Activated CD8-positive, alpha-beta memory T cell treated with anti-CD3 and anti-CD28 coated beads, Interleukin-2, amount 50 U/mL, for 48 hours (primary cell): Measurements from ENCODE around the gene TSPAN19.
"Not testable (repeated sequence)": the region's sequence is repeated elsewhere in the genome, so short reads cannot be mapped to it uniquely, and the experiment has no call there.

Experiments used
- DNase-seq: peaks from one replicate; pipeline ENCODE4 v3.0.0-alpha.2; 2020

TSPAN19 gene

GRCh38 chr12:85036234-85036707, at the start of gene TSPAN19, which contains the start of gene LRRIQ1:
Gene TSPAN19, minus strand, starts transcription at chr12:85036277. Its CDS starts 6,331 bp downstream, at chr12:85029946.
Gene LRRIQ1, plus strand, starts transcription at chr12:85036351. Its CDS starts 1,826 bp downstream, at chr12:85038177.
- peak; percentile 54 for DNase-seq

DNA sequence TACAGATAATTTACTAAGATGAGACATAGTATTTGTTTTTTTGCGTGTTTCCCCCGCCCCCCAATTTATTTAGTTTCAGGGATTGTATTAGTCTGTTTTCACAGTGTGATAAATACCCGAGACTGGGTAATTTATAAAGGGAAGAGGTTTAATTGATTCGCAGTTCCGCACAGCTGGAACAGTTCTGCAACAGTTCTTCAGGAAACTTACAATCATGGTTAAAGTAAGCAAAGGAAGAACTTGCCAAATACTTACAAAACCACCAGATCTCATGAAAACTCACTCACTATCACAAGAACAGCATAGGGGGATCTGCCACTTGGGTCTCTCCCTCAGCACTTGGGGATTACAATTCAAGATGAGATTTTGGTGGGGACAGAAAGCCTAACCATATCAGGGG, 49.0 kb upstream of the TSPAN19 start:
- no peak for DNase-seq

- DNase-seq, result no peak
Measured at GRCh38 chr12:85076688-85077430, 40.8 kb upstream of the TSPAN19 start.

- DNase-seq, result no peak
Measured at GRCh38 chr12:85072826-85073225, 36.7 kb upstream of the TSPAN19 start.

GRCh38 chr12:85065837-85066482, 29.9 kb upstream of the TSPAN19 start:
- no peak for DNase-seq

DNA sequence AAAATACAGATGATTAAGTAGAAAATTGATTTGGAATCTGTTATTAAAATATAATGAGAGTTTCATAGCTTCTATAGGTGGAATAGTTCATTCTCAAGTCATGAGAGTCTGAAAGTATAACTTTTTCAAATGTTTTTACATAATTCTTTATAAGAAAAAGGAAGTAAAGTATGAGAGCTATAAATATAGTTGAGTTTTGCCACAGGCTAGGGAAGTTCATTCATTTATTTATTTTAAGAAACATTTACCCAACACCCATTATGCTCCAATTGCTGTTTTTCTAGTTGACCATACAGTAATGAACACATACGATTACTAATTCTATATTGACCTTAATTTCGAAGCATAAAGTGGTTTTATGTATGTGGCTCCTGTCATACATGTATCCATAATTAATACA, 24.8 kb upstream of the TSPAN19 start:
- DNase-seq, result no peak

DNA sequence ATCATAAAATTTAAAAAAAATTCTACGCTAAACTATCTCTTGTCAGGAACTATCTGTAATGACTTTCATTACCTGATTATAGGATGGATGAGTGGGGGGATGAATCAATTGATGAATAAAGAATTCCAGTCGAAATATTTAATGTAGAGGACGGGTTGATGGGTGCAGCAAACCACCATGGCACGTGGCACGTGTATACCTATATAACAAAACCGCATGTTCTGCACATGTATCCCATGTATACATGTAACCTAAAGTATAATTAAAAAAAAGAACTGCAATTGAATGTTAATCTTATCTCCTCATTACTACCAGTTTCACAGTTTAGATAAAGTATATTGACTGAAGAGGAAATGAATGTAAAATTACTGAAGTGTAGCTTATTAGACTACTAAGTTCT, 23.5 kb upstream of the TSPAN19 start:
- no peak for DNase-seq

DNA sequence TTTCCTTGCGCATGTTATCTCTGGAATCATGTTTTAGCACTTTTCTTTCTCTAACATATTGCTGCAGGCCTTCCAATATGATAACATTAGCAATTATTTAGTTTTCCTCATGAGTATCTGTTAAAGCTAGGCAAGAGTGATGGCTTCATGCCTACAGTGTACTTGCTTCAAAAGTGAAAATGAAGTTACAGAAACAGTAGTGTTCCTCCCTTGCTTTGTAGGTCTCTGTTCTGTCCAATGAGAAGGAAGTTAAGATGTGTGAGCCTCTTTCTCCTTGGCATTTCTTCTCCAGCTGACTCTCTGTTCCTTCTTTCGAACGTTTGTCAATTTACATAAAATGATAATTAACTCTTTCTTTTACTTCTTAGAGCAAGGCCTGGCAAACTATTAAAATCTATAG, 22.3 kb upstream of the TSPAN19 start:
- DNase-seq, result no peak

GRCh38 chr12:85057370-85057963, 21.4 kb upstream of the TSPAN19 start:
- DNase-seq, result no peak

DNA sequence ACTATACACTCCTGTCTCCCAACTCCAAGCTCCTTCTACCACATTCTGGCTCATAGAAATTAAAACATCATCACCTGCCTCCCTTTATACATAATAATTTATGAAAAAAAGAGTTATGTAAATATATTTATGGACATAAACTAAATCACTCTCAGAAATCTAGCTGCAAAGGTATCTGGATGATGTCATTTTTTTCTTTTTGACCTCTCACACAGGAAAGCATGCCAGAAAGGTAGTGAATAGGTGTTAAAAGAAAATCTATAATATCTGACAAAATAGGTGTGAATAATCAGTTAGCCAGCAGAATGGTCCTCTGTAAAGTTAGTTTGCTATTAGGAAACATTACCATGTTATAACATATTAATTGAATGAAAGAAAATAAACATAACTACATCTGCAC, 7.8 kb upstream of the TSPAN19 start:
- no peak for DNase-seq

GRCh38 chr12:85041395-85041794, 5.3 kb upstream of the TSPAN19 start:
- DNase-seq, result no peak

DNA sequence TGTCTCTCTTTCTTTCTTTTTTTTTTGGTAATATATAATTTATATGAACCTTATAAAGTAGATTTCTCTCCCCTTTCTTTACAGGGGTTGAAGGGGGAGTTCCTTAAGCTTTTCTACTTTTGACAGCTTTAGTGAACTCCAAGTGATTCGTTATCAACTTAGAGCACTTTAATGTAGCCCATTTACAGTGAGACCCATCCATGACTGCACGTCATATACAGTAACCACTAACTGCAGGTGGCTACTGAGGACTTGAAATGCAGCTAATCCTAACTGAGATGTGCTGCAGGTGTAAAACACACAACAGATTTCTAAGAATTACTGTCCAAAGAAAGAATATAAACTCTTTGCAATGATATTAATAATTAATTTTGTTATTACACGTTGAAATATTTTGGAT, 656 bp upstream of the TSPAN19 start:
- DNase-seq, result no peak

DNA sequence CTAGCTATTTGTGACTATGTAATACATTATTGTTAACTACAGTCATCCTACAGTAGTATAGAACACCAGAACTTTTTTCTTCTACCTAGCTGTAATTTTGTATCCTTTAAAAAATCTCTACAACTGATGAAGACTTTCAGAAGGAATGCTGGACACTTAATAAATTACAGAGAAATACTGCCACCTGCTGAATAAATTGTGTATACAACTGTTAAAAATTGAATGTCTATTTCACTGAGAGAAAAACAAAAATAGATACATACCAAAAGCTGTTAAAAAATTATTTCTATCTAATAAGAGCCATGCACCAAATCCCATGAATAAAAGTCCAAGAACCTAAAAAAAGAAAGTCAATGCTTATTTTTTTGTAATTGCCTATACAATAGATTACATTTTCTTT, 6.6 kb downstream of the TSPAN19 start:
- DNase-seq, result no peak

GRCh38 chr12:85018098-85018497, 18.0 kb downstream of the TSPAN19 start:
- no peak for DNase-seq

DNA sequence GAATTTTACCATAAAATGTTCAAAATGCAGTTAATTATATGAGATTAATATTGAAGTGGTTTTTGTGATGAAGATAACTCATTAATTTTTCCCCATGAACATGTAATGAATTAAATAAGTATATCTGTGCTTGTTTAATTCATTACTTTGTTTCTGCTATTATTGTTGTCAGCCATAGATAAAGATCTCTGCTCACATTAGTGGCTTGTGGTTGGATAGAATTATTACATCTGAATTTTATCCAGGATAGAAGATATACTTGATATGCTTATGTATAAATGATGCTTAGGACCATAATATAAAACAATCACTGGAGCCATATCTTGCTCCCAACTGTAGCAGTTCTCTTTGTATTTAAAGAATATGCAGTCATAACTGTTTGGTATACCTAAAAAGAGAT, 18.5 kb downstream of the TSPAN19 start:
- no peak for DNase-seq

GRCh38 chr12:85017133-85017532, 18.9 kb downstream of the TSPAN19 start:
- DNase-seq, result no peak

GRCh38 chr12:85016413-85016812, 19.7 kb downstream of the TSPAN19 start:
- no peak for DNase-seq

DNA sequence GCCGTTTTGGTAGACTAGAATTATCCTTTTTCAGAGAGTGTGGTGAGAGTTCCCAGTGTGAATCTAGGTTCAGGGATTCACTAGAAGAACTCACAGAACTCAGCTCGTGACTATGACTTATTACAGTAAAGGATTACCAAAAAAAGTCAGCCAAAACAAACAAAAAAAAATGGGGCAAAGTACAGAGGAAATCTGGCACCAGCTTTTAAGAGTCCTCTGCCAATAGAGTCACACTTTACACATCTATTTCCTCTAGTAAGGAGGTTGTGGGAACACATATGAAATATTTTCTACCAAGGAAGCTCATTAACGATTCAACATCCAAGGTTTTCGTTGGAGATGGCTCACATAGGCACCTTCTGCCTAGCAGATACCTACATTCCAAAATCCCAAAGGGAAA, 28.2 kb downstream of the TSPAN19 start:
- no peak for DNase-seq

- DNase-seq, result no peak
Measured at GRCh38 chr12:85006206-85006605, 29.9 kb downstream of the TSPAN19 start.

GRCh38 chr12:85005615-85006014, 30.5 kb downstream of the TSPAN19 start:
- DNase-seq, result no peak

DNA sequence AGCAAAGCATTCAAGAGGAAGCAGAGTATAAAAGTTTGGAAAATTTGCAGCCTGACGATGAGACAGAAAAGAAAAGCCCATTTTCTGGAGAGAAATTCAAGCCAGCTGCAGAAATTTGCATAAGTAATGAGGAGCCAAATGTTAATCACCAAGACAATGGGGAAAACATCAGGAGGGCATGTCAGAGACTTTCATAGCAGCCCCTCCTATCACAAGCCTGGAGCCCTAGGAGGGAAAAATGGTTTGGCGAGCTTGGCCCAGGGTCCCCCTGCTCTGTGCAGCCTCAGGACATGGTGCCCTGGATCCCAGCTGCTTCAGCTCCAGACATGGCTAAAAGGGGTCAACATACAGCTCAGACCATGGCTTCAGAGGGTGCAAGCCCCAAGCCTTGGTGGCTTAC, 31.0 kb downstream of the TSPAN19 start:
- not testable (repeated sequence) for DNase-seq

- DNase-seq, result no peak
Measured at GRCh38 chr12:85004204-85004603, 31.9 kb downstream of the TSPAN19 start.

GRCh38 chr12:85002778-85003296, 33.2 kb downstream of the TSPAN19 start:
- no peak for DNase-seq

- DNase-seq, result no peak
Measured at GRCh38 chr12:85000729-85001128, 35.3 kb downstream of the TSPAN19 start.
